Measurements from ENCODE around the gene EEFSEC. TPM values are rescaled to one million over a fixed set of nuclear protein-coding genes. Genes with fewer than 3 reads are reported as not detected.

EEFSEC gene
- total and polyA plus RNA-seq, 2 of the 8 experiments (the other 6 are each of a cell fraction or from before 2014, with no cell fraction given) = 13.1 to 19.8 TPM

DNA sequence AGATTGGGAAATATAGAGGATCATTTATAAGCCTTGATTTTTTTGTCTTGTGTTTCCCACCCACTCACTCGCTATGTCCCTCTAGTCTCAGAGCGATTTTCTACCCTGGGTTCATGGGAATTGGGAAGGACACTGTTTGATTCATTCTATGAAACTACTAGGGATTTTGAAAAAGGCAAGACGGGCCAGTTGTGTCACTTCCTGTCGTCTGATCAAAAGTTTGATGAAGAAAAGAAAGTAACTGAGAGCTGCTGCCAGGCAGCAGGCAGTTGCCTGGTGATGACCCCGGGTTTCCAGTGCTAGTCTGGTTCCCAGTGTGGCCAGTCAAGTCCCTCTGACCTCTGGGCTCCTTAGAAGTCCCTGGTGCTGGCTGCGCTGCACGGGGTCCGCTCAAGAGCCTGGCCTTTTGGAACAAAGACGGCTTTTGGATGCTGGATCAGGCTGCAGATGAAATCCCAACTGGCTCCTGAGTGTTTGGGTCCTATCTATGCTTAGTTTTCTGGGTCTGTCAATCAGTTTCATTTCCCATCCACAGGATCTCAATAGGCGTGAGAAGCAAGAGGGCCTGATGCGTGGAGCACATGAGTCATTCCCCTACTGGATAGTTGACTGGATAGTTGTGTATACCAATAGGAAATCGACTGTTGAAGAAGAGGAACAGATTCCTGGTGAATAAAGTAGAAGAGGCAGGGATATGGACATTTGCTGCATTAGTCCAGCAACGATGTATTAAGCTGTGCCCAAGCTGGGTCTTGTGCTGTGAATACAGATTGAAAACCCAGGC, 89.7 kb downstream of the EEFSEC start:
- ChIA-PET CTCF (ENCODE audit: partially characterized antibody) (interaction anchor here (2.2 kb wide), 1 partner anchor 17 kb away, joined by 10 read pairs; no protein-coding TSS in a partner anchor), POLR2A (ENCODE audit: partially characterized antibody) (no interaction called here)
- Histone ChIP-seq H3K23ac (ENCODE audit: insufficient read length) (no peak overlapping the region), H3K9me3 (ENCODE audit: insufficient read depth in 2 of 2, low read depth in 1 of 2, low read length in 1 of 2) (no peaks in the 10 kb centered on the region), H2BK15ac (ENCODE audit: low read length) (no peak overlapping the region), H3K79me1 (ENCODE audit: low read depth, low read length) (peaks cover 3% of the 10 kb centered on the region; the same call in 1 of the 2 replicates), H3K56ac (replicated peaks; ENCODE audit: insufficient read length, low read depth, low read length) (no peak overlapping the region), H3K4me2 (ENCODE audit: insufficient read depth in 1 of 2, low read depth in 2 of 2, low read length in 2 of 2) (no peak overlapping the region), H3K27ac (ENCODE audit: low read depth, low read length) (no peak overlapping the region), H3K18ac (ENCODE audit: extremely low read depth, low read length) (no peak overlapping the region), H3K4ac (replicated peaks; ENCODE audit: insufficient read length, low read depth, low read length) (no peak overlapping the region), H2AK5ac (ENCODE audit: low read depth, low read length) (no peak overlapping the region), H3K27me3 (replicated peaks in 1 of 4; ENCODE audit: control insufficient read depth in 3 of 4, extremely low read depth in 1 of 4, insufficient read depth in 3 of 4, low read length in 3 of 4) (no peaks in the 10 kb centered on the region), H3K4me1 (replicated peaks in 1 of 4; ENCODE audit: control insufficient read depth in 3 of 4, insufficient read depth in 4 of 4, low read length in 3 of 4) (peaks cover 0 to 5% (median 0%) of the 10 kb centered on the region in 4 experiments; a peak in 1 of 7 replicates), H3K79me2 (ENCODE audit: control insufficient read depth in 1 of 2, insufficient read depth in 2 of 2, low read length in 2 of 2) (no peaks in the 10 kb centered on the region), H4K5ac (ENCODE audit: insufficient read length, low read depth, low read length) (no peak overlapping the region), H4K20me1 (replicated peaks in 1 of 2; ENCODE audit: control insufficient read depth in 1 of 2, insufficient read depth in 2 of 2, low read length in 2 of 2) (no peaks in the 10 kb centered on the region), H2BK12ac (ENCODE audit: low read depth, low read length) (no peak overlapping the region), H3K14ac (ENCODE audit: insufficient read length) (no peak overlapping the region), H2BK20ac (ENCODE audit: low read length) (no peak overlapping the region), H3K23me2 (ENCODE audit: low read depth, low read length) (no peaks in the 10 kb centered on the region), H2AFZ (ENCODE audit: low read length) (no peak overlapping the region), H3K9ac (replicated peaks in 1 of 4; ENCODE audit: extremely low read depth in 1 of 4, low read depth in 3 of 4, low read length in 3 of 4) (no peak overlapping the region), H4K8ac (ENCODE audit: extremely low read depth, insufficient read depth, low read length) (no peak overlapping the region), H2BK5ac (ENCODE audit: low read depth, low read length) (no peak overlapping the region), H2BK120ac (replicated peaks; ENCODE audit: low read depth, low read length) (no peak overlapping the region), H4K91ac (replicated peaks; ENCODE audit: insufficient read length, low read length) (no peak overlapping the region), H3K4me3 (ENCODE audit: extremely low read depth in 1 of 4, insufficient read depth in 2 of 4, low read depth in 3 of 4, low read length in 4 of 4) (no peak overlapping the region), H3K36me3 (ENCODE audit: control insufficient read depth in 2 of 4, insufficient read depth in 4 of 4, low read length in 3 of 4) (no peaks in the 10 kb centered on the region)
- WGBS, 2 experiments (ENCODE audit: extremely low coverage in 1 of 2, insufficient coverage in 1 of 2, insufficient read length in 1 of 2, insufficient replicate concordance in 2 of 2, low coverage in 1 of 2, low lambda C conversion rate in 2 of 2, missing lambda C conversion rate in 1 of 2) = 95% methylated on average over 13 of the region's 13 CpGs; no CpG with 5 or more reads in 1 of the 2 experiments
- DNase-seq (ENCODE audit: low read depth in 1 of 2, low spot score in 2 of 2) (peak in 1 of 2 experiments; percentile 29), FAIRE-seq (no peak)
- TF ChIP-seq CHD2 (IDR thresholded peaks at IDR 0.05; ENCODE audit: low read length) = no peak
- no peak for TF ChIP-seq TCF12 (IDR thresholded peaks at IDR 0.05; ENCODE audit: low read depth, low read length)
- TF ChIP-seq NRF1 (IDR thresholded peaks at IDR 0.05; ENCODE audit: low read depth, low read length) = no peak
- TF ChIP-seq TBP (IDR thresholded peaks at IDR 0.05; ENCODE audit: low read depth, low read length) = no peak
- TF ChIP-seq TAF7 (optimal IDR thresholded peaks at IDR 0.05; ENCODE audit: borderline replicate concordance, low read depth, low read length) = no peak
- TF ChIP-seq SRF (IDR thresholded peaks at IDR 0.05; ENCODE audit: low read depth, low read length) = no peak
